T47D (cell line): ENCODE data around the gene SCN4B.
A peak's percentile ranks its signal among the peaks of the same experiment; 100 is the strongest.

ENCODE experiments used
- DNase-seq, 2 experiments: peaks; one replicate each; pipeline versions ENCODE4 v3.0.0 to v3.0.0-alpha.2; 2011 to 2012; ENCODE audit warnings: low read depth in 1 of 2, low spot score in 1 of 2
- JUND ChIP-seq: IDR thresholded peaks from 2 replicates; pipeline ENCODE4 v1.6.1; 2012; ENCODE audit warnings: low read depth
- in situ Hi-C: cut with HindIII; loops from 2 replicates; pipeline ENCODE4 v1.10.0; 2016; ENCODE audit warnings: low sequenced_read_pairs, low pct_unique_long_range_greater_than_20kb

SCN4B gene

GRCh38 chr11:118092907-118093571, 59.6 kb downstream of the SCN4B start:
- in situ Hi-C loops, result no loop called here
- no peak for TF ChIP-seq JUND
- no peak for DNase-seq

GRCh38 chr11:118091690-118092089, 60.9 kb downstream of the SCN4B start:
- TF ChIP-seq JUND, result no peak
- no peak for DNase-seq
- in situ Hi-C loops, result no loop called here

- DNase-seq, result no peak
- in situ Hi-C loops, result no loop called here
- TF ChIP-seq JUND, result no peak
Measured at GRCh38 chr11:118090545-118091162, 62.0 kb downstream of the SCN4B start.

- in situ Hi-C loops, result no loop called here
- TF ChIP-seq JUND, result no peak
- peak in 1 of 2 experiments; percentile 64 for DNase-seq
Measured at GRCh38 chr11:118088531-118088930, 64.1 kb downstream of the SCN4B start.

GRCh38 chr11:118087931-118088330, 64.7 kb downstream of the SCN4B start:
- in situ Hi-C loops, result no loop called here
- TF ChIP-seq JUND, result no peak
- DNase-seq, result no peak

- in situ Hi-C loops, result no loop called here
- no peak for TF ChIP-seq JUND
- DNase-seq, result no peak
Measured at GRCh38 chr11:118086913-118087768, 65.5 kb downstream of the SCN4B start, which contains the start of gene SMIM35. TSS of gene SMIM35 (minus strand) at chr11:118086963. CDS start at chr11:118086757, 206 bp downstream.

GRCh38 chr11:118084656-118085055, 68.0 kb downstream of the SCN4B start:
- in situ Hi-C loops, result no loop called here
- DNase-seq, result no peak
- no peak for TF ChIP-seq JUND

GRCh38 chr11:118084247-118084646, 68.4 kb downstream of the SCN4B start:
- no peak for DNase-seq

More at GRCh38 chr11:118084247-118084646, 68.4 kb downstream of the SCN4B start:
- in situ Hi-C loops, result no loop called here
- TF ChIP-seq JUND, result no peak
